ENCODE measurements around the gene SRSF12. TPM values are rescaled to one million over a fixed set of nuclear protein-coding genes. Genes with fewer than 3 reads are reported as not detected.
"Not testable (repeated sequence)": the region's sequence is repeated elsewhere in the genome, so short reads cannot be mapped to it uniquely, and the experiment has no call there.

Gene SRSF12
- polyA plus RNA-seq, 12 donors: 2.7 to 5.6 (median 4.0) TPM; not detected in 2

DNA sequence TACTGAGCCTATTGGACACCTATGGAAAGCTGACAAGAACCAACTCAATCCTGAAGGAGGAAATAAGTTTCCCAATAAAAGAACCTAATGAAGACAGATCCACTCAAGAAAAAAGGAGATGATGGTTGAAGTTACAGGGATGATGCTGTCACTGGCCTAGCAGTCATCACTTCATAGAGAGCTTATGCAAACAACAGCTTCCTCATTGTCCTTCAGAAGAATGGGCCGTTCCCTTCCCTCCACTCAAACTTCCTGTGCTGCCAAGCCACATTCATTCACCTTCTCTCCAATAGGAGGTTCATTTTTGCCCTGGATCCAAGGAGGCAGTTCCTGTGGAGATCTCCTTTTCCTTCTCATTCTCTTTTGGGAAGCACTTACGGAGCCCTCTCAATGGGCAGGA lies 14.2 kb upstream of the SRSF12 start:
- no peak for DNase-seq

GRCh38 chr6:89131599-89131998 lies 13.7 kb upstream of the SRSF12 start:
- DNase-seq: no peak

- not testable (repeated sequence) for DNase-seq
Observed at GRCh38 chr6:89128256-89128671, 10.4 kb upstream of the SRSF12 start.

DNA sequence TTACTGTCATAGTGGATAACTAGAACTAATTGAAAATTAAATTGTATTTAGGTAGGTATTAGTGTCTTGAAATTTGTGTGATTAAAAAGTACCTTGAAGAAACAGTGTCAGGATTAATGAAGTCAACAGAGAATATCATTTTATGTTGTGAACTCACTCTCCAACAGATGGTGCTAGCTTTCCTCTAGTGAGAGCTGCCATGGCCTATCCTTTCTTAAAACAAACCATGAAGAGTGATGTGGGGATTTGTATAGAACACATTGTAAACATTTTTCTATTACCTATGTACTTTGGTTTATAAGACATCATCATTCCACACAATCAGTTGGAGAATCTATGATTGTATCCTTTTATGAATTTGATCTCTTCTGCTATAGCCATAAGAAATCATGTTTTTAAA lies 4.8 kb upstream of the SRSF12 start:
- DNase-seq: peak; percentile 20

DNA sequence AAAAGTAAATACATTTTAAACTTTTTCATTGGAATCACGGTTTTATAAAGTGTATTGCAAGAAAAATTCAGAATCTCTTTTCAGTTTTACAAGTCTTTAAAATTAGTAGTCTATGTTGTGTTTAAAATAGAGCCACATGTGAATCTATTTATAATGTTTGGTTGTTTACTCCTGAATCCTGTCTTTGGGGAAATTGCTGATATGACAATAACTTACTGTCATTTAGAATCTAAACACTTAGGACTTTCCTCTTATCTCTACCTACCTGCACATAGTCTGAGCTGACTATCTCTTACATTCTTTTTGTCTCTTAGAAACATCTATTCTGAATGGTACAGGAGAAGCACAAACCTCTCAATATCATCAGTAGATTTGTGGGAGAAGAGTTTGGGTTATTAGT lies 4.1 kb upstream of the SRSF12 start:
- no peak for DNase-seq

- no peak for DNase-seq
Observed at GRCh38 chr6:89120371-89120770, 2.5 kb upstream of the SRSF12 start.

- DNase-seq: no peak
Observed at GRCh38 chr6:89118931-89119330, 1.1 kb upstream of the SRSF12 start.

DNA sequence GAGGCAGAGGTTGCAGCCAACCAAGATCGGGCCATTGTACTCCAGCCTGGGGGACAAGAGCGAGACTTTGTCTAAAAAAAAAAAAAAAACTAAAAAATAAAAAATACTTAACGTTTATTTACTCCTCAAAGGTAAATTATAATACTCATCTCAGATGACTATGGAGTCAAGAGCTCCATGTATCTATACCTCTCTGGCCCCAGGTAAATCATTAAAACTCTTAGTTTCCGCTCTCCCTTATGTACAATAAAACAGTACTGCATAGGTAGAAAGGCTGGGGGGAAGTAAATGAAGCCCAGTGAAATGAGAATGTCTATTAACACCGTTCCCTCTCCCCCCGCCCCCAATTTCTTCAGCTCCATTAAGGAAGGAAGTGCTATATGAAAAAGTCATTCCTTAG lies 1.2 kb downstream of the SRSF12 start:
- DNase-seq: no peak

GRCh38 chr6:89111933-89112332 lies 5.9 kb downstream of the SRSF12 start:
- no peak for DNase-seq

DNA sequence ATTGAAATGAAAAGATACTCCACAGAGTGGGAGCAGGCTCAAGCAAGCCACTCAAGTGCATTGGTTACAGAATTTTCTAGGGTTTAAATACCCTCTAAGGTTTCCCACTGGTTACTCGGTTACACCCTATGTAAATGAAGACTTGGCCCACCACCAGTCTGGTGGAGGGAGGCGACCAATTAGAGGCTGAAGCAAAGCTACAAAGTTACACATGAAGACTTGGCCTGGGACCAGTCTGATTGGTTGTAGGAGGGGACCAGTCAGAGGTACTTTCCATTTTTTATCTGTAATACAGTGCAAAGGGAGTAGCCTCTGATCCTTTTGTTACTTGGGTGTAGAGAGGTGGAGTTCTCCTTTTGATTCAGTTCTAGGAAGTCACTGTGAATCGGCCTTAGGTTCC lies 7.6 kb downstream of the SRSF12 start:
- no peak for DNase-seq

- no peak for DNase-seq
Observed at GRCh38 chr6:89100114-89100513, 17.8 kb downstream of the SRSF12 start.

GRCh38 chr6:89098461-89098860 lies 19.4 kb downstream of the SRSF12 start:
- no peak for DNase-seq

DNA sequence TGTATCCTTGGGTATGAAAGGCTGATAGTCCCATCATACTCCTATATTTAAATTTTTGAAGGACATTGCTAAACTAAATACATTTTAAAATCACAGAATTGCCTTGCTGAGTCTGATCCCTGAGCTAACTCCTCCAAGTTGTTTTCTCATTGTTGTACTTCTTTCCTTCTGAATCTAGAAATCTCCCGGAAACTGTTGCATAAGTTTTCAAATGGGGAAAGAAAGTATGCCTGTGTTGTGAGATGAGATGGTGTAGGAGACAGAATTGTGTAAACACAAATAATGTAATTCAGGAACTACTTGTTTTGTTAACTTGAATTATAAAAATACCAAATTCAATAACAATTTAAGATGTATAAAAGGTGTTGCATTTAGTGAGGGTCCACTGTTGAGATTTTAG lies 30.0 kb downstream of the SRSF12 start:
- no peak for DNase-seq

- DNase-seq: no peak
Observed at GRCh38 chr6:89085409-89086205, 32.3 kb downstream of the SRSF12 start.

DNA sequence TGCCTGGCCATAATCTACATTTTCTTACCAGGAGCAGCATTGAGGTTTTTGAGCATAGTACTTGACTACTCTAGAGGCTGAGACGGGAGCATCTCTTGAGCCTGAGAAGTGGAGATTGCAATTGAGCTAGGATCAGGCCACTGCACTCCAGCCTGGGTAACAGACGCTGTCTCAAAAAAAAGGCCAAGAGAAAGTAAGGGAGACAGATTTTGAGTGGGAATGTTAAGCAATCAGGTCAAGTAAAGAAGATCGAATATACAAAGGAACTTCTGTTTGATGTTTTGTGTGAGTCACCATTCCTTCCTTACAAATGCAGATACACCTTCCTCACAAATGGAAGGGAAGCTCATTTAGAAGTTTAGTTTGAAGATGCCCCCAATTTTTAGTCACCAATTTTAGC lies 32.9 kb downstream of the SRSF12 start:
- no peak for DNase-seq

- DNase-seq: no peak
Observed at GRCh38 chr6:89084542-89084941, 33.3 kb downstream of the SRSF12 start.

- DNase-seq: peak; percentile 43
Observed at GRCh38 chr6:89082486-89082891, 35.4 kb downstream of the SRSF12 start.

- peak; percentile 99 for DNase-seq
Observed at GRCh38 chr6:89081423-89082322, 36.2 kb downstream of the SRSF12 start.

- DNase-seq: no peak
Observed at GRCh38 chr6:89081129-89081422, 36.8 kb downstream of the SRSF12 start.

GRCh38 chr6:89080281-89081128 lies 37.4 kb downstream of the SRSF12 start, which contains the start of gene PNRC1:
Gene PNRC1 (plus strand): TSS chr6:89080751. CDS start chr6:89080895, 144 bp downstream.
- peak; percentile 100 for DNase-seq

DNA sequence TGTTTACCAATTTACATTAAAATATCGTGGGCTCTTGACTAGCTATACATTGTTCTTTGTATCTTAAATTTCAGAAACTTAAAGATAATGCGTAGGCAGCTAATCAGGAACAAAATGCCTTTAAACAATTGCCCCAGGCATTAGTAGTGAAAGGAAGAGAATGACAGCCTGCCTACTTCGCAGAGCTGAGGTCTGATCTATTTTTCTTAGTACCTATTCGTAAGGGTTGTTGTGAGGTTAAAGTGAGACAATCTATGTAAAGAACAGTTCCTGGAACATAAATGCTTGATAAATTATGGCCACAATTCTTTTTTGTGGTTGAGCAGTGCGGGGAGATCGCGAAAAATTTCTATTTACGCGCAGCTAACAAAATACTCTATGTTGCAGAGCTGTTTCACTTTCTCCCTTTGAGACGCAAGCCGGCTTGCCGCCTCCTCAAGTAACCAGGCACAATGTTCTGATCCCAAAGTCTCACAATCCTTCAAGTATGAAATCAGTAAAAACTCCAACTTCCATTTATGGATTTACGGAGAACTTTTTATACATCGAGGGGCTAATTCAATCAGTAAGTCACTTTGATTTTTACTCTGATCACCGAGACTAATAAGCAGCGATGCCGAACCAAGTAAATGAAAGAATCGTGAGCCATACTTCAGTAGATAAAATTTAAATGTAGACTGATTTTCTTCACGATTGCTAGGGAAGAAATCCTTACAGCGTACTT lies 38.2 kb downstream of the SRSF12 start:
- peak; percentile 79 for DNase-seq

Measured in muscle of arm (tissue), 12 donors.